Lung (tissue), 12 donors: ENCODE data around the gene PHF10. TPM values are rescaled to one million over a fixed set of nuclear protein-coding genes. Genes with fewer than 3 reads are reported as not detected.
A peak's percentile ranks its signal among the peaks of the same experiment; 100 is the strongest.

Source experiments
- ATAC-seq: fragments of 200-7000 bp; cut with Tn5 transposase; one replicate; pipeline ENCODE4 v1.9.1; 2020; ENCODE audit warnings: moderate number of reproducible peaks; ENCODE audit not compliant: insufficient read depth, low FRiP score
- DNase-seq, 3 donors: peaks; one replicate each; pipeline ENCODE4 v3.0.0-alpha.2; 2013 to 2017
- H3K27ac ChIP-seq, 2 donors: one replicate each; pipeline ENCODE4 v1.5.1; 2013; ENCODE audit warnings: mild to moderate bottlenecking in 2 of 2, moderate library complexity in 2 of 2, control low read depth in 1 of 2, inconsistent platforms in 1 of 2, low read depth in 1 of 2, low read length in 1 of 2
- H3K27me3 ChIP-seq, 3 donors: one replicate each; pipeline ENCODE4 v1.5.1; 2013; ENCODE audit warnings: low read length in 2 of 3; ENCODE audit not compliant: control insufficient read depth in 3 of 3, insufficient read depth in 3 of 3
- H3K36me3 ChIP-seq, 4 donors: one replicate each; pipeline ENCODE4 v1.5.1; 2013; ENCODE audit warnings: low read length in 4 of 4, mild to moderate bottlenecking in 1 of 4, moderate library complexity in 1 of 4; ENCODE audit not compliant: control insufficient read depth in 4 of 4, insufficient read depth in 4 of 4
- H3K4me1 ChIP-seq, 5 donors: one replicate each; pipeline ENCODE4 v1.5.1; 2013; ENCODE audit warnings: low read length in 5 of 5, mild to moderate bottlenecking in 2 of 5, moderate library complexity in 1 of 5; ENCODE audit not compliant: control insufficient read depth in 5 of 5, insufficient read depth in 5 of 5
- H3K4me3 ChIP-seq: one replicate; pipeline ENCODE4 v1.5.1; 2013; ENCODE audit warnings: mild to moderate bottlenecking, control low read depth, moderate library complexity
- H3K9ac ChIP-seq, 2 donors: one replicate each; pipeline ENCODE4 v1.5.1; 2013; ENCODE audit warnings: low read length in 2 of 2, control low read depth in 1 of 2; ENCODE audit not compliant: insufficient read depth in 1 of 2
- H3K9me3 ChIP-seq, 4 donors: one replicate each; pipeline ENCODE4 v1.5.1; 2013; ENCODE audit warnings: low read length in 3 of 4, mild to moderate bottlenecking in 1 of 4, moderate library complexity in 1 of 4; ENCODE audit not compliant: control insufficient read depth in 4 of 4, insufficient read depth in 3 of 4
- WGBS, 2 donors: extraction: QIAGEN DNeasy Blood & Tissue Kit; methylation state at CpG; one replicate each; pipeline ENCODE4 v1.1.7; 2013; 5-methylcytosine and 5-hydroxymethylcytosine counted together
- polyA plus RNA-seq, 2 donors: library from polyadenylated mRNA; stranded (reverse); fragments of 200-250 nt; gene quantifications; one replicate each; pipeline ENCODE4 v1.2.1, GENCODE V29; 2013
- total RNA-seq, 2 donors: library from RNA; depleted of rRNA in 1 of 2; stranded (reverse); fragments of >200 nt in 1 of 2; gene quantifications; one replicate each; pipeline ENCODE4 v1.2.1, GENCODE V29; 2014 to 2021
- TF ChIP-seq, protein P1 (sequence below): IDR thresholded peaks from 2 replicates; pipeline ENCODE4 v1.5.1; 2012; ENCODE audit warnings: mild to moderate bottlenecking; ENCODE audit errors: control extremely low read depth, extremely low read depth
- donor health status: control.
- donor health status: control.
- donor health status: Bipolar disorder and iron deficiency.
- donor health status: healthy.
- donor health status: DM: yes; HTN: yes; CAD: no.

PHF10 gene
- total and polyA plus RNA-seq, 4 donors = 26.0 to 94.9 (median 30.9) TPM

DNA sequence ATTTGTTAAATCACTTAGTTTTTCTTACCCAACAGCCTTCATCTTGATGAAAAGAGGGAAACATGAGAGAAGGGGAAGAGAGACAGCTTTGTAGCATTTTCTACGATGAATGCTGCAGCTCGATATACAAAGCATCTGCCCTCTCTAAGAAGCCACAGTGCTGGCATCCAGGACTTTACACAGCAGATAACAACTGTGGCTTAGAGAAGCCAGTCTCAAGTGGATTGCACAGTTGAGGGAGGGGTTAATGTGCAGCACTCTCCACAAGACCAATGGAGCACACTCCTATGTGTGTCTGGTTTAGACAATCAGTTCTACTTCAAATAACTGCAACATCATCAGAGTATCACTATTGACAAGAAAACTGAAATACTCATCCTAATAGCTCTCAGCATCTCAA is 16.5 kb downstream of the PHF10 start:
- ATAC-seq = no peak
- no peak for DNase-seq
- TF ChIP-seq, protein P1, sequence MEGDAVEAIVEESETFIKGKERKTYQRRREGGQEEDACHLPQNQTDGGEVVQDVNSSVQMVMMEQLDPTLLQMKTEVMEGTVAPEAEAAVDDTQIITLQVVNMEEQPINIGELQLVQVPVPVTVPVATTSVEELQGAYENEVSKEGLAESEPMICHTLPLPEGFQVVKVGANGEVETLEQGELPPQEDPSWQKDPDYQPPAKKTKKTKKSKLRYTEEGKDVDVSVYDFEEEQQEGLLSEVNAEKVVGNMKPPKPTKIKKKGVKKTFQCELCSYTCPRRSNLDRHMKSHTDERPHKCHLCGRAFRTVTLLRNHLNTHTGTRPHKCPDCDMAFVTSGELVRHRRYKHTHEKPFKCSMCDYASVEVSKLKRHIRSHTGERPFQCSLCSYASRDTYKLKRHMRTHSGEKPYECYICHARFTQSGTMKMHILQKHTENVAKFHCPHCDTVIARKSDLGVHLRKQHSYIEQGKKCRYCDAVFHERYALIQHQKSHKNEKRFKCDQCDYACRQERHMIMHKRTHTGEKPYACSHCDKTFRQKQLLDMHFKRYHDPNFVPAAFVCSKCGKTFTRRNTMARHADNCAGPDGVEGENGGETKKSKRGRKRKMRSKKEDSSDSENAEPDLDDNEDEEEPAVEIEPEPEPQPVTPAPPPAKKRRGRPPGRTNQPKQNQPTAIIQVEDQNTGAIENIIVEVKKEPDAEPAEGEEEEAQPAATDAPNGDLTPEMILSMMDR = no peak
- 90 to 92% methylated on average over 2 of the region's 2 CpGs for WGBS, 2 donors
- Histone ChIP-seq H3K4me1 (peaks cover 0 to 25% (median 0%) of the 10 kb centered on the region in 5 donors), H3K36me3 (peaks cover 0 to 38% (median 15%) of the 10 kb centered on the region in 4 donors), H3K9ac (no peak overlapping the region), H3K4me3 (no peak overlapping the region), H3K9me3 (no peaks in the 10 kb centered on the region), H3K27ac (no peak overlapping the region), H3K27me3 (no peaks in the 10 kb centered on the region)

DNA sequence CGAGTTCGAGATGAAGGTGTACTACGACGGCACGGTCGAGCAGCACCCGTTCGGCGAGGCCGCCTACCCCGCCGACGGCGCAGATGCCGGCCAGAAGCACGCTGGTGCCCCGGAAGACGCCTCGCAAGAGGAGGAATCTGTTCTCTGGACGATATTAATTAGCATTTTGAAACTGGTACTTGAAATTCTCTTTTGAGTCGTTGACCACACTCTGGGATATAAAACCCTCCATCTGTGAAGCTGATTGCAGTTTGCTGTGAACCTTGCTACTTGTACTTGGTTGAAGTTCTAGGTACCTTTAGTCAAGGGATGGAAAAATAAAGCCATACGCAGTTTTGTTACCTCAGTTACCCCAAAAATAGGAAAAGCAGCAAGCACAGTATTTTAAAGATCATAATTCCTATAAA is 21.5 kb downstream of the PHF10 start:
- no peaks in the 10 kb centered on the region for H3K9me3 ChIP-seq
- no peak for ATAC-seq
- WGBS, 2 donors = 4 to 5% methylated on average over 22 of the region's 22 CpGs
- peaks cover 0 to 37% (median 5%) of the 10 kb centered on the region in 5 donors for H3K4me1 ChIP-seq
- TF ChIP-seq, protein P1 = no peak
- H3K27me3 ChIP-seq = no peaks in the 10 kb centered on the region
- H3K4me3 ChIP-seq = peak overlapping the region; percentile 88
- no peak for DNase-seq
- peaks cover 0 to 18% (median 12%) of the 10 kb centered on the region in 4 donors for H3K36me3 ChIP-seq
- H3K27ac ChIP-seq = peak overlapping the region; percentile 96 to 97
- H3K9ac ChIP-seq = peak overlapping the region; percentile 42 to 69

DNA sequence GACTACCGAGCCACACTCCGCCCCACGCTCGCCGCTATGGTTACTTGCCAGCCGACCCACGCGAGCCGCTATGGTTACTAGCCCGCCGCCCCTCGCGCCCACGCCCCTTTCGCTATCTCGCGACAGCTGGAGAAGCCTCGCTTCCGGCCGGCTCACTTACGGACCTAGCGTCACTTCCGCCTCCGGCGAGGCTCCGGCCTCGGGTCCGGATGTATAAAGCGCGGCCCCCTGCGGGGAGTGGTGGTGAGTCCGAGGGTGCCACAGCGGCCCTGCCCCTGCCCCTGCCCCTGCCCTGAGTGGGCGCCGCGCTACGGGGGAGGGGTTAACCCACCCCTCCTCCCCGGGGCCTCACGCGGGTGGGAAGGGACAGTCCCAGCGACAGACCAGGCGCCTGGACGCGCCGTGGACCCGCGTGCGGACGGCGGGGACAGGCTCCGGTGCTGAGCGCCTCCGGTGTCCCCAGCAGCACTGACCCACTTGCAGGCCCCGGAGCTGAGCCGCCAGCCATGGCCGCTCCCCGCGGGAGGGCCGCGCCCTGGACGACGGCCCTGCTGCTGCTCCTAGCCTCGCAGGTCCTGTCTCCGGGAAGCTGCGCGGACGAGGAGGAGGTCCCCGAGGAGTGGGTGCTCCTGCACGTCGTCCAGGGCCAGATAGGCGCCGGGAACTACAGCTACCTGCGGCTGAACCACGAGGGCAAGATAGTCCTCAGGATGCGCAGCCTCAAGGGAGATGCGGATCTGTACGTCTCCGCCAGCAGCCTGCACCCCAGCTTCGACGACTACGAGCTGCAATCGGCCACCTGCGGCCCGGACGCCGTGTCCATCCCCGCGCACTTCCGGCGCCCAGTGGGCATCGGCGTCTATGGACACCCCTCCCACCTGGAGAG is 22.1 kb downstream of the PHF10 start, which contains the start of the genes C6orf120 and WDR27:
C6orf120 (plus strand) TSS at position 173 of the 886 bp plus-strand sequence; CDS start at position 507, 334 bp downstream.
WDR27 (minus strand) TSS at position 76 of the 886 bp plus-strand sequence. CDS start 13,024 bp downstream, outside the sequence.
- Histone ChIP-seq H3K4me3 (peak within 1 kb of the TSS; percentile 88), H3K4me1 (peaks cover 0 to 37% (median 5%) of the 10 kb centered on the region in 5 donors), H3K27me3 (no peaks in the 10 kb centered on the region), H3K36me3 (peaks cover 0 to 16% (median 11%) of the 10 kb centered on the region in 4 donors), H3K9me3 (no peaks in the 10 kb centered on the region), H3K27ac (peak within 1 kb of the TSS; percentile 96 to 97), H3K9ac (peak within 1 kb of the TSS; percentile 42 to 74)
- DNase-seq = peak; percentile 96 to 98 (median 97)
- 0% methylated on average over 74 to 92 of the region's 92 CpGs for WGBS, 2 donors
- TF ChIP-seq, protein P1 = no peak
- peak; percentile 97 for ATAC-seq
